GM10847 (cell line): ENCODE measurements around the gene TLE1.

Source experiments
- POLR2A ChIP-seq: IDR thresholded peaks from 2 replicates; pipeline ENCODE4 v1.6.1; 2011; ENCODE audit not compliant: insufficient read length; ENCODE audit errors: extremely low read depth

The TLE1 gene

DNA sequence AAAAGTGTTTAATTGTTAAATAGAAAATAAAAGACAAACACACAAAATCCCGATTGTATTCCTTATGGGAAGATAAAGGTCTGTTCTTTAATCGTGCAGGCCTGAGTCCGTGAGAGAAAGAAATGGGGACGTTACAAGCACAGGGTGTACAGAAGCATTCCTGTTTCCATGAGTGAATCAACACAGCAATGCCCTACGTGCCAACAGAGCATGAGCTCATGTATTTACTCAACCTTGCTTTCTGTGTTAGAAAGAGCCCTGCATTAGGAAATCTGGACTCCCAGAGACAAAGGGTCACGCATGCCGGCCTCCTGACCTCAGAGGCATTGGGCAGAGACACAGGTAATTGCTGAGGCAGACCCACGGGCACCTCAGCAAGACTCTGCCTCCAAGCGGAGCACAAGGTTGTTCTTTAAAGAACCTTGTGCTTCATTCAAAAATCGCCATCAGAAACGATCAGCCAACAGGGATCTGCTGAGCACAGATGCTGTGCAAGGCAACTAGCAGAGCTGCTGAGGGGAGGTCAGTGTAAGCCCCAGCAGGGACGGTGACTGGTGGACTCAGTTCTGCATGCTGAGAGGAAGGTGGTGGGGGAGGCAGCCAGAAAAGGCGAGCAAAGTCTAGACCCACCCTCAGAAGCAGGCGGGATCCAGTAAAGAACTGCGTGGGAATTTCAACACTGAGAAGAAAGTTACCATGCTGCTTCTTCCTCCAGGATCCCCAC, 101.0 kb downstream of the TLE1 start:
- no peak for TF ChIP-seq POLR2A

DNA sequence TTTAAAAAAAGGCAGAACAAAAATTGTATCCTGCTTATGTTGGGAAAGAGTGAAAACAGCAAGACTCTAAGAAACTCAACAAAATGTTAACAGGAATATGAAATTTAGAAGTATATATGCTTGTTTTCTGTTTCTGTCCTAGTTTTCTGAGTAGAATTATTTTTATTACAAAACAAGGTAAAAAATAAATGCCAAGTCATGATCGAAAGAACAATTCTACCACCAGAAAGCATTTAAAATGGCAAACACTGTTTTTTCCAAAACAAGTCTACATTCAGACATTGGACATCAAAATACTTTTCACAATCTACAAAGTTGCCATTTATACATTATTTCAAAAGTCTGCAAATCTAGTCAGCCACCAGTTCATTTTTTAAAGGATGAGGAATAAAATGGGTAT, 102.6 kb downstream of the TLE1 start:
- TF ChIP-seq POLR2A: no peak

DNA sequence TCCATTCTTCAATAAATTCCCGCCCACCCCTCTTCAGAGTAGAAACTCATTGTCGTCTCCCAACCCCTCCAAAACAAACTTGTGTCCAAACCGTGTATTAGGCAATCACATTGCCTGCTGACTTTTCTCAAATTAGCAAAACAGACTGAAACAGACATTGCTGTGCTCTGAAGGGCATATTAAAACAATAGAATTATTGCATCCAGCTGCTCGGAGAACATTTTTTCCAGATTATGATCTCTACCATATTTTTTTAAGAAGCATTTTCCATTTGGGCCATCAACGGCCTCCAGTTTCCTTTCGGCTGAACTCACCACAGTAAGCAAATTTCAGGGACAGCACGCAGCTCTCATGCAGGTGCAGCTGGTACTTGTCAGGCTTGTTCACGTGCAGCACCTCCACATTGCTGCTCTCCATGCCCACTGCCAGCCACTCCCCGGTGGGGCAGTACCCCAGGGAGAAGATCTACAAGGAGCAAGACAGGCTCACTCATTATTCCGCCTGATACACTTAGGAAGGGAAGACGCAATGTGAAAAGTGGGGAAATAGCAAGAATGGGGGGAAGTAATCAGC, 104.1 kb downstream of the TLE1 start:
- no peak for TF ChIP-seq POLR2A

DNA sequence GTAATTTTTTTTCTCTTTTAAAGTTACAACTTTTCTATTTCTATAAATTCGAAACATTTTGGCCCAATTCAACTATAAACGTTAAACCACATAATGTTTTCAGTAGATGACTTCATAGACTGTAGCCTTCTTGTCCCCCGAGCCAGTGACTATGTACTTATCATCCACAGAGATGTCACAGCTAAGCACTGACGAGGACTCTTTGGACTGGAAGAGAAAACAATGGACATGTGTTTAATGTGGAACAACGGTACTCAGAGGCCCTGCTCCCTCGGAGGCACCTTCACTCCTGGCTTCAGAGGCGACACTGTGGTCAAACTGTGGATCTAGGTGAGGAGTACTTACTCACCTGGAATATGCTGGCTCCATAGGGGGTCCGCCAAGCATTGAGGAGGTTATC, 105.2 kb downstream of the TLE1 start:
- no peak for TF ChIP-seq POLR2A

DNA sequence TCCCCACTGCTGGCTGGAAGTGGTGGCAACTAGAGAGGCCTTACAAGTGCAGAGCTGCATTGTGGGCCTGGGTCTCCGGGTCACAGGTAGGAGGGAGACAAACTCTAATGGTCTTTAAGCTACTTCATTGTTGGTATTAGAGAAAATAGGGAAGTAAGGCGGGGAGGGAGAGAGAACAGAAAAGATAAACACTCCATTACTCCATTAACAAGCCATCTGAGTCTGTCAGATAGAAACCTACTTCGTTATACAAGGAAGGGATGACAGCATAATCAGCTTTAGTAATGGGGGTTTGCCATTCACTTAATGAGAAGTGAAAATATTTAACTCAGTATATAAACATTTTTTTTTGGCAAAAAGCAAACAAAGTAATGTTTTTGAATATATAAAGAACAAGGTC, 107.4 kb downstream of the TLE1 start:
- TF ChIP-seq POLR2A: no peak

DNA sequence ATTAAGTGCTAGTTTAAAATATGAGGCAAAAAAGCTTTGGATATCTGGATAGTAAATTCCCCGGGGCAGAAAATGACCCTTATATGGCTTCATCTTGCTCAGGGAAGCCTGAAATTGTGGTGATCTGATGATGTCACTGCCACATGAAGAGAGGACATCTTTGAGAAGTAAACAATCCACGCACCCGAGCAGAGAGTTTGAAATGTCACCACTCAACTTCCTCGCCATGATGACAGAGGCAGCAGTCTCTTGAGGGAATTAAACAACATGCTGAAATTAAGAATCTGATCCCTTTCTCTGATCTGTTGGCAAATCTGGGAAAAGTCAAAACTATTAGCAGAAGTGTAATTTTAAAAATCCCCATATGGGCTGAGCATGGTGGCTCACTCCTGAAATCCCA, 110.0 kb downstream of the TLE1 start:
- no peak for TF ChIP-seq POLR2A

DNA sequence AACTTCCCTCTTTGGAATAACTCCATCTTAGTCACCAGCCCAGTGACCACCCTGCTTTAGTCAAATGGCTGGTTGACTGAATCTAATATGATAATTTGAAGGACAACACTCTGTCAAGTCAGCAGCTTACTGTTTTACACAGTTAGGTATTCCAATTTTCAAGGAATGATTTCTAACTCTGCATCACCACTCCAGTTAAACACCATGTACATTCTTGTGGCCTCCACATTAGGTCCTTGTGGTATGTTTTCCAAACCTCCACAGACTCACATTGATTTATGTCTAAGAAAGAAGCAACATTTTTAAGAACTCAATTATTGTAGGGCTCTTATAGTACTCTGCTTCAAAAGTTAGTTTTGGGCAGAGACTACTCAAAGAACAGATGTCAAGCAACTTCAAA, 110.7 kb downstream of the TLE1 start:
- TF ChIP-seq POLR2A: no peak

DNA sequence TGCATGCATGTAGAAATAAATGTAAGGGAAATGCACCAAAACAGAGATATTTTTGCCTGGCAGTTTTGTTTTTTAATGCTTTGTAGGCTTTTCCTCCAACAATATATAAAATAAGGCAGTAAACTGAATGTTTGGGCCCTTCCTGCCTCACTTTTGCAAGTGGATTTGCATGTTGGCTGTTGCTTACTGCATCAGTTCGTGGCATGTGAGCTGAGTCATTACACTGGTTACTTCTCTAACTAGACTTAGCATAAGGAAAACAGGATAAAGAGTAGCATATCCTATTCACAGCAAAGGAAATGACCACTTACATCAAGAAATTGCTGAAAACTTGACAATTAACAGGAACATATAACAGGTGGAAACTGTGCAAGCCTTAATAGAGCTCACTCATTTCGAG, 113.4 kb downstream of the TLE1 start:
- TF ChIP-seq POLR2A: no peak

DNA sequence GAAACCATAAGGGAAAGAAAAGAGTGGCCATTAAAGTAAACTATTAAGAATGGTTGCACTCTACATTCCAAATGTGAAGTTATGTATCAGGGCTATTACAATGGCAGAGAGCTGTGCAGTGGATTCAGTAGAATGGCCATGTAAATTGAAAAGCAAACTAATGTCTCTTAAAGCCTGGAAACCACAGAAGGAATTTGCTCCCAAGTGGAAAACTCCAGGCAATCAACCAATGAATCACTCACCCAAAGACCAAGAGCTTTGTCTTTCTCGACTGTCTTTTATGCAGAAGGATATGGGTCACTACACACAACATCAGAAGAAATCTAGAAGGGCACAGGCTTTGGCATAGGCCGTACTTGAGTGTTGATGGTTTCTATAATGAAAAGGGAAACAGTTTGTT, 114.9 kb downstream of the TLE1 start:
- TF ChIP-seq POLR2A: no peak

DNA sequence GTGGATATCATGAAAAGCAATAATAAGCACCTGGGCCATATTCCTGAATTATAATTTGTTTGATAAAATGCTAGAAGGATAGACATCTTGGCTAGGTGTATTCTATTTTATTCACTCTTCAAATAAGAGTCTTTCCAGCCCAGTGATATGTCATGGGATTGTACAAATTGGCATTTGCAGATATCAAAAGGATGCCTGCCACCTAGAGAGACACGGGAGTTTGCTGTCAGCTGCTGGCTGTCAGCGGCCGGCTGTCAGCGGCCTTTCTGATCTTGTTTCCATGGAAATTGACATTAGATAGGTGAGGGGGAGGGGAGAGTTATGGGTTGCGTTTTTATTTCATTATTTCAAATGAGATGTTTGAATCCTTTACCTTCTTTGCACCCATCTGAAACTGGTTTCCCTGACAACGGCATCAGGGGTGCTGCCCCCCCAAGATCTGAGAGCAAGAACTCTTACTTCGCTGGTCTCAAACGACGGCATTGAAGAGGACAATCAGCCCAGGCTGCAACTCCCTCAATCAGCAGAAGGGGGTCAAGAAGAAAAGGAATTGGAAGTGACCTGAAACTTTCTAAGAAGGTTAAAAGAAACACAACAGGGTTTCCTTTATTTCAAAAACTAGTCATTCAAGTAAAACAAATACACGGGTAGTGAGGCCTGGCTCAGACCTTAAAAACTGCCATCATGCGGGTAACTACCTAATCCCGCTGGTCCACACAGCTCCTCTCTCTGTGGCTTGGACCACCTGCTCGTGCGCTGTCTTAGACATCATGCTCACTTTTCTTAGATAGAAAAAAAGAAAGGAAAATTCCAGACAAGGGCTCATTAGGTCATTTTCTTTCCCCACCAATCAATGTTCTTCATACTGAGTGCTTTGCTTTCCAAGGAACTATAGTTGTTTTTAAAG, 115.7 kb downstream of the TLE1 start:
- no peak for TF ChIP-seq POLR2A

DNA sequence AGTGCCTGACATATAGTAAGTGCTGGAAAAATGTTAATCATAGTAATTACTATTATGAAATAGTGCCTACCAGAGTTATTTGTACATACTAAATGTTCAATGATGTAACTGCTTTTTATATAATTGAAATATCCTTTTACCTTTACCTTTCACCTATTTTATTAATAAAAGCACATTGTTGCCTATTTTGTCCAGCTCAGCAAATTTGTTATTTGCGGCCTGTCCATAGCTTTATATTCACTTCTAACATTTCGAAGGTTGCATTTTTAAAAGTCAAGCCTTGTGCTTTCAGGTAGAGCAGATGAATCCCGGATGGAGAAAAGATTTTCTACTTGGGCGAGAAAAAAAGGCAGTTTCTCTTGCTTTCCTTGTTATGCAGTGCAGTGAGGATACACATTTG, 119.3 kb downstream of the TLE1 start:
- TF ChIP-seq POLR2A: no peak

DNA sequence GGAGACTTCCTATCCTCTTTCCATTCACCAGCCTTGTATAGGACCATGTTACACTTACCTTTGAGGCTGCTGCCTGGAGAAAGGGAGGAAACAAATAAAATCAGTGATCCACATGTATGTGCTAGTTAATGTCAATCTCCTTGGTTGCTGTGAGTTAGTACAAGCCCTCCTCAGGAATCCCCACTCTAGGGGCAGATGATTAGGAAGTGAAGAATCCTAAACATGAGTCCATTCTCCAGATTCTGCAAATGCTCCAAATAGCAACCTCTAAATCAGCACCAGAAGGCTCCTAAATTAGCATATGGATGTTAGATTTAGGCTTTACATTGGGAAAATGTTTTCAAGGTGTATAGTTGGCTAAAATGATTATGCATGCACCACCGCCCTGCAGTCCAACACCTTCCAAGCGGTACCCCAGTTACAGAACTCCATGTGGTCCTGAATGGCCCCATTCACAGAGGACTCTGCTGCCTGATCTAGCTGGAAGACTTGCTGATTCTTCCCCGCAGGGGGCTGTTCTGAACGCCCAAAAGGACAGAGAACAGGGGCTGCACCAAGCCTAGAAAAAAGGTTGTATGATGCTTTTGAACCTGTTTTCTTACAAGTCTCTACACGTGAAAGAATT, 123.2 kb downstream of the TLE1 start:
- no peak for TF ChIP-seq POLR2A

DNA sequence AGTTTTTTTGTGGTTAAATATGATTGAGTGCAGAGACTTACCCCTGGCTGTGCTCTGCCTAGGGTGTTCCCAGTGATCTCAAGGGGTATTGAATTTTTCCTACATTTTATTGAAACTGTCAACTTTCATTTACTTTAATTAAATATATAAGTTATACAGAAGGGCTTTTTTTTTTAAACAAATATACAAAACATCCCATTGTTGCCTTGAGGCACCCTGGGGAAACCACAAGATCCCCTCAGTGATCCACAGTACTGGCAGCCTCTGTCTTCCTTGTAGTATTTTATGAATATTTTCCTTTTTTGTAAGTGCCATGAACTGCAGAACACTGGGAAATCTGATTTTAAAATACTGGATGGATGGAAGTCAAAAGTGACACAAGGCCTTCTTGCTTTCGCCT, 123.7 kb downstream of the TLE1 start:
- no peak for TF ChIP-seq POLR2A

DNA sequence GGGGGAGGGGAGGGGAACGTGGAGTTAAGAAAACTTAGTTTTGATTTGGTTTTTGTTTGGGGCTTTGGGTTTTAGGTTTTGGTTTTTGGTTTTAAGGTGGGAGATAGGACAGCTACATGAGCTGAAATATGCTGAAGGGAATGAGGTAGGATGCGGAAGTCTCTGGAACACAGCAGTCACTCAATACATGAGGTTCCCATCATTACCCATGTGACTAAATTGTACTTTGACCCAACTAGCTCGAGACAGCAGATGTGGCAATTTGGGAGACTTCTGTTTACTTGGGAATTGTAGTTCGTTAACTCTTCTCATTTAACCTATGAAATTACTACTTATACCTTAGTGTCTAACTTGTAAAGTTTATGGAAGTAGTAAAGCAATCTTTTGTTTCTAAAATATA, 124.2 kb downstream of the TLE1 start:
- no peak for TF ChIP-seq POLR2A

DNA sequence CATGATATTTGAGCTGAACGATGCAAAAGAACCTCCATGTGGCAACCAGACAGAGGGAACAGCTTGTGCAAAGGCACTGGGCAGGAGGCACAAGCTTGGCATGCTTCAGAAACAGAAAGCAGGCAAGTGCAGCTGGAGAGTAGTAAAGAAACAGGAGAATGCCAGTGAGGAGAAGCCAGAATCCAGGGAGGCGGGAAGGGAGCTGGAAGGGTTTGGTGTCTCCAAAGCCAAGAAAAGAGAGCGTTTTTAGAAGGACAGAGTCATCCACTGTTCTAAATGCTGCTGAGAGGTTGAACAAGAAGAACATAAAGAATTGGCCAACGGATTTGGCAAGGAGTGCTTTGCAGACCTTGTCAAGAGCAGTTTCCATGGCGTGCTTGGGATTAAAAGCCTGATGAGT, 124.7 kb downstream of the TLE1 start:
- TF ChIP-seq POLR2A: no peak

DNA sequence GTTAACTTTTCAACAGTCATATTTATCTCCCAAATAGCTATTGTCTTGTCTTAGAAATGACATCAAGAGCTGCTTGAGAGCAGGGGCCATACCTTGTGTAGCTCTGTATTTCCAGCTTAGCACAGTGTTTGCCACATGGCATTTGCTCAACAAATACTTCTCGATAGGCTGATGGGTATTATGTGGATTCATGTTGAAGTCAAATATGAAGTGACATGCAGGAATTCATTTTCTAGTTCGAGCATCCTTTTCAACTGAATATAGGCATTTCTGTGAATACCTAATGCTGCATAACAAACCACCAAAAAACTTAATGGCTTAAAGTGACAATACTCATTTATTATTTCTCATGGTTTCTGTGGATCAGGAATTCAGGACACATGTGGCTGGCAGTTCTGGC, 125.6 kb downstream of the TLE1 start:
- no peak for TF ChIP-seq POLR2A
